MM.1S (cell line): ENCODE results near the gene PAX6.

ENCODE experiments used
- EZH2 ChIP-seq: fragments of 300-600 bp; sonication (generic); optimal IDR thresholded peaks from 2 replicates; pipeline ENCODE3; 2017; ENCODE audit warnings: low read depth, mild to moderate bottlenecking, antibody characterized with exemption, low read length, mixed read lengths
- TF ChIP-seq, protein P1 (sequence below): fragments of 300-600 bp; sonication (generic); IDR thresholded peaks from 2 replicates; pipeline ENCODE4 v1.5.1; 2016; ENCODE audit warnings: antibody characterized with exemption, low read length, mixed read lengths

DNA sequence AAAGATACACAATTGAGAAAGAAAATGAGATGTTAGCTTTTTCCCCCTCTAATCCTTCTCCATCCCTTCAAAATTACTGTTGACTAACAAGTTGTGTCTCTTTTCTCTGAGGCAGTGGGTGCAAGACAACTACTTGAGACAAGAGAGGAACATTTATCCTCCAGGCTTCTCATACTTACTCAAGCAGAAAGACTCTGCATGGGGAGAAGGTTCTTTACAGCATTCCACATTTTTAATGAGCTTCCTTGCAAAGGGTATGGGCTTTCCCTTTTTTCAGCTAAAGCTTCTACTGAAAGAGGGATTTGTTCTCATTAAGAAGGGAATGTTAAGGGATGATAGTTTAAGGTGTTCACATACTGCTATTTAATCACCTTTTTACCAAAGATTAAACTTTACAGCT lies 47.8 kb downstream of the PAX6 start:
- TF ChIP-seq EZH2, result no peak
- TF ChIP-seq, protein P1, sequence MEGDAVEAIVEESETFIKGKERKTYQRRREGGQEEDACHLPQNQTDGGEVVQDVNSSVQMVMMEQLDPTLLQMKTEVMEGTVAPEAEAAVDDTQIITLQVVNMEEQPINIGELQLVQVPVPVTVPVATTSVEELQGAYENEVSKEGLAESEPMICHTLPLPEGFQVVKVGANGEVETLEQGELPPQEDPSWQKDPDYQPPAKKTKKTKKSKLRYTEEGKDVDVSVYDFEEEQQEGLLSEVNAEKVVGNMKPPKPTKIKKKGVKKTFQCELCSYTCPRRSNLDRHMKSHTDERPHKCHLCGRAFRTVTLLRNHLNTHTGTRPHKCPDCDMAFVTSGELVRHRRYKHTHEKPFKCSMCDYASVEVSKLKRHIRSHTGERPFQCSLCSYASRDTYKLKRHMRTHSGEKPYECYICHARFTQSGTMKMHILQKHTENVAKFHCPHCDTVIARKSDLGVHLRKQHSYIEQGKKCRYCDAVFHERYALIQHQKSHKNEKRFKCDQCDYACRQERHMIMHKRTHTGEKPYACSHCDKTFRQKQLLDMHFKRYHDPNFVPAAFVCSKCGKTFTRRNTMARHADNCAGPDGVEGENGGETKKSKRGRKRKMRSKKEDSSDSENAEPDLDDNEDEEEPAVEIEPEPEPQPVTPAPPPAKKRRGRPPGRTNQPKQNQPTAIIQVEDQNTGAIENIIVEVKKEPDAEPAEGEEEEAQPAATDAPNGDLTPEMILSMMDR, result no peak
